ENCODE results near the gene RERE. TPM values are rescaled to one million over a fixed set of nuclear protein-coding genes. Genes with fewer than 3 reads are reported as not detected.

Gene RERE
- total and polyA plus RNA-seq, 2 experiments from 2014 or later: 148 to 170 TPM

DNA sequence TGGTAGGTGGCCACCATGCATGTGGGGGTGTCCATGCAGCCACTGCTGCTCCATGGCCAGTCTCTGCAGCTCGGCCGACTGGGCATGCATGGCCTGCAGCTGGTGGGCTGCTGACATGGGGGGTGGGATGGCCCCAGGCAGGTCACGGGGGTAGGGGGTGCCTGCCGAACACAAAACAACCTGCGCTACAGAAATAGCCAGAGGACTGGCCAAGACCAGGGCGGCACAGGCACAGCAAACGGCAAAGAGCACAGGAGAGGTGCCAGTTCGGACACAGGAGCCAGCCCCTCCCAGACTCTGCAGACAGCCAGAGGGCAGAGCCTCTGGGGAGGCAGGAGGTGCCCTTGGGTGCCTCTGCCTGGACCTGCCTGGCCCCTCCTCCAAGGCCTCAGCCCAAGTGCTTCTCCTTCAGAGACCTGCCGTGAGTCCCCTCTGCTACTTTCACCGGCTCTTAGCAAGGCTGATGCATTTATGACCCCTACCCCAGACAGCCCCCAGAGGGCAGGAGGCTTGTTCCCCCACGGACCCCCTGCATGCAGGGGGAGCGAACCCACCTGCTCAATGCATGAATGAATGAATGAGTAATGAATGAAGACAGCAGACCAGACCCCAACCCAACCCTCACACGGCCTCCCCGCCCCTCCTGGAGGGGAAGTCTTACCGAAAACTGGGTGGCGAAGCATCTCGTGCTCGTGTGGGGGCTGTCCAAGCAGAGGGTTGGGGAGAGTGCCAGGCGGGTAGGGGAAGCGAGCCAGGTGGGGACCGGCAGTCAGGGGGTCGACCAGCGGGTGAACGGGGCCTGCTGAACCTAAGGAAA lies 461.8 kb downstream of the RERE start:
- no peaks in the 10 kb centered on the region for H3K9me2 ChIP-seq (ENCODE audit: insufficient read depth)
- Mint-ChIP-seq H3K36me3 (ENCODE audit: low read depth) (peaks cover 50% of the 10 kb centered on the region), H3K4me1 (peaks cover 19% of the 10 kb centered on the region), H3K27ac (no peak overlapping the region; the same call in 1 of the 2 replicates), H3K4me3 (no peak overlapping the region), H3K9me3 (no peaks in the 10 kb centered on the region), H3K27me3 (ENCODE audit: insufficient read depth, low read depth, poor library complexity) (peaks cover 14% of the 10 kb centered on the region)
- TF ChIP-seq ZNF331 (CRISPR knock-in tag; IDR thresholded peaks at IDR 0.05; ENCODE audit: low read depth) (no peak), CREB1 (CRISPR knock-in tag; IDR thresholded peaks at IDR 0.05; ENCODE audit: low read depth) (no peak), JUNB (IDR thresholded peaks at IDR 0.05; ENCODE audit: unreplicated experiment) (no peak), ZNF114 (CRISPR knock-in tag; IDR thresholded peaks at IDR 0.05) (no peak)
- TF ChIP-seq, protein P1, sequence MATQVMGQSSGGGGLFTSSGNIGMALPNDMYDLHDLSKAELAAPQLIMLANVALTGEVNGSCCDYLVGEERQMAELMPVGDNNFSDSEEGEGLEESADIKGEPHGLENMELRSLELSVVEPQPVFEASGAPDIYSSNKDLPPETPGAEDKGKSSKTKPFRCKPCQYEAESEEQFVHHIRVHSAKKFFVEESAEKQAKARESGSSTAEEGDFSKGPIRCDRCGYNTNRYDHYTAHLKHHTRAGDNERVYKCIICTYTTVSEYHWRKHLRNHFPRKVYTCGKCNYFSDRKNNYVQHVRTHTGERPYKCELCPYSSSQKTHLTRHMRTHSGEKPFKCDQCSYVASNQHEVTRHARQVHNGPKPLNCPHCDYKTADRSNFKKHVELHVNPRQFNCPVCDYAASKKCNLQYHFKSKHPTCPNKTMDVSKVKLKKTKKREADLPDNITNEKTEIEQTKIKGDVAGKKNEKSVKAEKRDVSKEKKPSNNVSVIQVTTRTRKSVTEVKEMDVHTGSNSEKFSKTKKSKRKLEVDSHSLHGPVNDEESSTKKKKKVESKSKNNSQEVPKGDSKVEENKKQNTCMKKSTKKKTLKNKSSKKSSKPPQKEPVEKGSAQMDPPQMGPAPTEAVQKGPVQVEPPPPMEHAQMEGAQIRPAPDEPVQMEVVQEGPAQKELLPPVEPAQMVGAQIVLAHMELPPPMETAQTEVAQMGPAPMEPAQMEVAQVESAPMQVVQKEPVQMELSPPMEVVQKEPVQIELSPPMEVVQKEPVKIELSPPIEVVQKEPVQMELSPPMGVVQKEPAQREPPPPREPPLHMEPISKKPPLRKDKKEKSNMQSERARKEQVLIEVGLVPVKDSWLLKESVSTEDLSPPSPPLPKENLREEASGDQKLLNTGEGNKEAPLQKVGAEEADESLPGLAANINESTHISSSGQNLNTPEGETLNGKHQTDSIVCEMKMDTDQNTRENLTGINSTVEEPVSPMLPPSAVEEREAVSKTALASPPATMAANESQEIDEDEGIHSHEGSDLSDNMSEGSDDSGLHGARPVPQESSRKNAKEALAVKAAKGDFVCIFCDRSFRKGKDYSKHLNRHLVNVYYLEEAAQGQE (IDR thresholded peaks at IDR 0.05; ENCODE audit: unreplicated experiment): no peak
- H3K27me3 ChIP-seq (ENCODE audit: insufficient read depth): no peaks in the 10 kb centered on the region
- H3K36me3 ChIP-seq (ENCODE audit: insufficient read depth): 0 out of 2 replicates have a peak, but pooled peaks cover 5% of the 10 kb centered on the region
- no peak for DNase-seq (ENCODE audit: low spot score)
- peaks cover 15% of the 10 kb centered on the region; the same call in 1 of the 2 replicates for H4K20me1 ChIP-seq (replicated peaks; ENCODE audit: insufficient read depth)
- no peak overlapping the region for H3K27ac ChIP-seq (ENCODE audit: low read depth)
- H3K79me2 ChIP-seq (replicated peaks; ENCODE audit: insufficient read depth): no peaks in the 10 kb centered on the region
- no peak for ATAC-seq
- H3F3A ChIP-seq (replicated peaks; ENCODE audit: low read depth): peaks cover 21% of the 10 kb centered on the region; the same call in 1 of the 2 replicates
- H2AFZ ChIP-seq: no peak overlapping the region
- H3K4me1 ChIP-seq (ENCODE audit: insufficient read depth): peaks cover 10% of the 10 kb centered on the region; the same call in 1 of the 2 replicates
- H3K4me3 ChIP-seq: no peak overlapping the region
- no peak overlapping the region for H3K4me2 ChIP-seq

DNA sequence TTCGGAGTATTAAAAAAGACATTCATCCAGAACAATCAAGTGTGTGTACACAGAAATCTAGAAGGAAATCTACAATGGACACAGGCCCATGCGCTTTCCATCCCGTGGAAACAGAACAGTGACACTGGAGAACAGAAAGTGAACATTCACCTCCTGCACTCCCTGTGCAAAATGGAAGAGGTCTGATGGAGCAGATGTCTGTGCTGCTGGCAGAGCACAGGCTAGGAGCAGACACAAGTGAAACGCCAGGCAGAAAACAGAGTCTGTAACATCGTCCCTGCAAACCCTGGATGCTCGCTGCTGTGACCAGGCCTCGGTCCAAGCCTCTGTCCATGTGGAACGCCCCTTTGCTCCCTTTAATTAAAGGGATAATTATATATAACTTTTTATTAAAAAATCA lies 463.4 kb downstream of the RERE start:
- Histone ChIP-seq H3K27ac (ENCODE audit: low read depth) (0 out of 2 replicates have a peak overlapping the region, but pooled peaks have one; percentile 69), H3K4me1 (ENCODE audit: insufficient read depth) (peaks cover 10% of the 10 kb centered on the region; the same call in 1 of the 2 replicates), H3K4me2 (no peak overlapping the region), H3K9me2 (ENCODE audit: insufficient read depth) (no peaks in the 10 kb centered on the region; the same call in 1 of the 2 replicates), H3K36me3 (ENCODE audit: insufficient read depth) (0 out of 2 replicates have a peak, but pooled peaks cover 5% of the 10 kb centered on the region), H2AFZ (no peak overlapping the region), H3K27me3 (ENCODE audit: insufficient read depth) (no peaks in the 10 kb centered on the region), H4K20me1 (replicated peaks; ENCODE audit: insufficient read depth) (peaks cover 15% of the 10 kb centered on the region; the same call in 1 of the 2 replicates), H3K79me2 (replicated peaks; ENCODE audit: insufficient read depth) (no peaks in the 10 kb centered on the region), H3K4me3 (no peak overlapping the region), H3F3A (replicated peaks; ENCODE audit: low read depth) (peaks cover 21% of the 10 kb centered on the region; the same call in 1 of the 2 replicates)
- Mint-ChIP-seq H3K4me1 (peaks cover 23% of the 10 kb centered on the region), H3K4me3 (no peak overlapping the region), H3K36me3 (ENCODE audit: low read depth) (peaks cover 47% of the 10 kb centered on the region), H3K27me3 (ENCODE audit: insufficient read depth, low read depth, poor library complexity) (peaks cover 25% of the 10 kb centered on the region), H3K27ac (no peak overlapping the region), H3K9me3 (peaks cover 2% of the 10 kb centered on the region; the same call in 2 of the 3 replicates)
- ATAC-seq (no peak), DNase-seq (ENCODE audit: low spot score) (no peak)
- TF ChIP-seq, protein P2, sequence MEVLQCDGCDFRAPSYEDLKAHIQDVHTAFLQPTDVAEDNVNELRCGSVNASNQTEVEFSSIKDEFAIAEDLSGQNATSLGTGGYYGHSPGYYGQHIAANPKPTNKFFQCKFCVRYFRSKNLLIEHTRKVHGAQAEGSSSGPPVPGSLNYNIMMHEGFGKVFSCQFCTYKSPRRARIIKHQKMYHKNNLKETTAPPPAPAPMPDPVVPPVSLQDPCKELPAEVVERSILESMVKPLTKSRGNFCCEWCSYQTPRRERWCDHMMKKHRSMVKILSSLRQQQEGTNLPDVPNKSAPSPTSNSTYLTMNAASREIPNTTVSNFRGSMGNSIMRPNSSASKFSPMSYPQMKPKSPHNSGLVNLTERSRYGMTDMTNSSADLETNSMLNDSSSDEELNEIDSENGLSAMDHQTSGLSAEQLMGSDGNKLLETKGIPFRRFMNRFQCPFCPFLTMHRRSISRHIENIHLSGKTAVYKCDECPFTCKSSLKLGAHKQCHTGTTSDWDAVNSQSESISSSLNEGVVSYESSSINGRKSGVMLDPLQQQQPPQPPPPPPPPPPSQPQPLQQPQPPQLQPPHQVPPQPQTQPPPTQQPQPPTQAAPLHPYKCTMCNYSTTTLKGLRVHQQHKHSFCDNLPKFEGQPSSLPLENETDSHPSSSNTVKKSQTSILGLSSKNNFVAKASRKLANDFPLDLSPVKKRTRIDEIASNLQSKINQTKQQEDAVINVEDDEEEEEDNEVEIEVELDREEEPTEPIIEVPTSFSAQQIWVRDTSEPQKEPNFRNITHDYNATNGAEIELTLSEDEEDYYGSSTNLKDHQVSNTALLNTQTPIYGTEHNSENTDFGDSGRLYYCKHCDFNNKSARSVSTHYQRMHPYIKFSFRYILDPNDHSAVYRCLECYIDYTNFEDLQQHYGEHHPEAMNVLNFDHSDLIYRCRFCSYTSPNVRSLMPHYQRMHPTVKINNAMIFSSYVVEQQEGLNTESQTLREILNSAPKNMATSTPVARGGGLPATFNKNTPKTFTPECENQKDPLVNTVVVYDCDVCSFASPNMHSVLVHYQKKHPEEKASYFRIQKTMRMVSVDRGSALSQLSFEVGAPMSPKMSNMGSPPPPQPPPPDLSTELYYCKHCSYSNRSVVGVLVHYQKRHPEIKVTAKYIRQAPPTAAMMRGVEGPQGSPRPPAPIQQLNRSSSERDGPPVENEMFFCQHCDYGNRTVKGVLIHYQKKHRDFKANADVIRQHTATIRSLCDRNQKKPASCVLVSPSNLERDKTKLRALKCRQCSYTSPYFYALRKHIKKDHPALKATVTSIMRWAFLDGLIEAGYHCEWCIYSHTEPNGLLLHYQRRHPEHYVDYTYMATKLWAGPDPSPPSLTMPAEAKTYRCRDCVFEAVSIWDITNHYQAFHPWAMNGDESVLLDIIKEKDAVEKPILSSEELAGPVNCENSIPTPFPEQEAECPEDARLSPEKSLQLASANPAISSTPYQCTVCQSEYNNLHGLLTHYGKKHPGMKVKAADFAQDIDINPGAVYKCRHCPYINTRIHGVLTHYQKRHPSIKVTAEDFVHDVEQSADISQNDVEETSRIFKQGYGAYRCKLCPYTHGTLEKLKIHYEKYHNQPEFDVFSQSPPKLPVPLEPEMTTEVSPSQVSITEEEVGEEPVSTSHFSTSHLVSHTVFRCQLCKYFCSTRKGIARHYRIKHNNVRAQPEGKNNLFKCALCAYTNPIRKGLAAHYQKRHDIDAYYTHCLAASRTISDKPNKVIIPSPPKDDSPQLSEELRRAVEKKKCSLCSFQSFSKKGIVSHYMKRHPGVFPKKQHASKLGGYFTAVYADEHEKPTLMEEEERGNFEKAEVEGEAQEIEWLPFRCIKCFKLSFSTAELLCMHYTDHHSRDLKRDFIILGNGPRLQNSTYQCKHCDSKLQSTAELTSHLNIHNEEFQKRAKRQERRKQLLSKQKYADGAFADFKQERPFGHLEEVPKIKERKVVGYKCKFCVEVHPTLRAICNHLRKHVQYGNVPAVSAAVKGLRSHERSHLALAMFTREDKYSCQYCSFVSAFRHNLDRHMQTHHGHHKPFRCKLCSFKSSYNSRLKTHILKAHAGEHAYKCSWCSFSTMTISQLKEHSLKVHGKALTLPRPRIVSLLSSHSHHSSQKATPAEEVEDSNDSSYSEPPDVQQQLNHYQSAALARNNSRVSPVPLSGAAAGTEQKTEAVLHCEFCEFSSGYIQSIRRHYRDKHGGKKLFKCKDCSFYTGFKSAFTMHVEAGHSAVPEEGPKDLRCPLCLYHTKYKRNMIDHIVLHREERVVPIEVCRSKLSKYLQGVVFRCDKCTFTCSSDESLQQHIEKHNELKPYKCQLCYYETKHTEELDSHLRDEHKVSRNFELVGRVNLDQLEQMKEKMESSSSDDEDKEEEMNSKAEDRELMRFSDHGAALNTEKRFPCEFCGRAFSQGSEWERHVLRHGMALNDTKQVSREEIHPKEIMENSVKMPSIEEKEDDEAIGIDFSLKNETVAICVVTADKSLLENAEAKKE (CRISPR knock-in tag; IDR thresholded peaks at IDR 0.05): no peak
- TF ChIP-seq ZNF114 (CRISPR knock-in tag; IDR thresholded peaks at IDR 0.05) (no peak), EZH2 (IDR thresholded peaks at IDR 0.05; ENCODE audit: low read depth, unreplicated experiment) (no peak), STAT1 (IDR thresholded peaks at IDR 0.05; ENCODE audit: unreplicated experiment) (no peak), JUNB (IDR thresholded peaks at IDR 0.05; ENCODE audit: unreplicated experiment) (no peak)
- TF ChIP-seq, protein P3, sequence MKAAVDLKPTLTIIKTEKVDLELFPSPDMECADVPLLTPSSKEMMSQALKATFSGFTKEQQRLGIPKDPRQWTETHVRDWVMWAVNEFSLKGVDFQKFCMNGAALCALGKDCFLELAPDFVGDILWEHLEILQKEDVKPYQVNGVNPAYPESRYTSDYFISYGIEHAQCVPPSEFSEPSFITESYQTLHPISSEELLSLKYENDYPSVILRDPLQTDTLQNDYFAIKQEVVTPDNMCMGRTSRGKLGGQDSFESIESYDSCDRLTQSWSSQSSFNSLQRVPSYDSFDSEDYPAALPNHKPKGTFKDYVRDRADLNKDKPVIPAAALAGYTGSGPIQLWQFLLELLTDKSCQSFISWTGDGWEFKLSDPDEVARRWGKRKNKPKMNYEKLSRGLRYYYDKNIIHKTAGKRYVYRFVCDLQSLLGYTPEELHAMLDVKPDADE (IDR thresholded peaks at IDR 0.05): no peak
